DND-41 (cell line): ENCODE results near the gene KCNT1.

Source experiments
- ATAC-seq: fragments of 200-7000 bp; cut with Tn5 transposase; 3 replicates; pipeline ENCODE4 v1.9.1; 2021; ENCODE audit warnings: low read depth; ENCODE audit not compliant: insufficient read depth
- DNase-seq: peaks from one replicate; pipeline ENCODE4 v3.0.0-alpha.2; 2020
- H2AFZ ChIP-seq: 2 replicates; pipeline ENCODE4 v1.6.0; 2012; ENCODE audit warnings: low read depth, low read length
- H3K27ac ChIP-seq: 2 replicates; pipeline ENCODE4 v1.5.1; 2012; ENCODE audit warnings: low read length, inconsistent platforms
- H3K27me3 ChIP-seq: fragments of 200-600 bp; sonication (generic); 2 replicates; pipeline ENCODE4 v1.6.0; 2012; ENCODE audit warnings: low read length, mild to moderate bottlenecking, inconsistent platforms; ENCODE audit not compliant: insufficient read depth, poor library complexity
- H3K36me3 ChIP-seq: 2 replicates; pipeline ENCODE4 v1.5.1; 2012; ENCODE audit warnings: low read length, inconsistent platforms; ENCODE audit not compliant: insufficient read depth
- H3K4me1 ChIP-seq: 2 replicates; pipeline ENCODE4 v1.5.1; 2012; ENCODE audit warnings: mild to moderate bottlenecking, low read length; ENCODE audit not compliant: insufficient read depth
- H3K4me2 ChIP-seq: 2 replicates; pipeline ENCODE4 v1.6.0; 2012; ENCODE audit warnings: mild to moderate bottlenecking, moderate library complexity, low read length, inconsistent platforms; ENCODE audit not compliant: insufficient read depth
- H3K4me3 ChIP-seq, 2 experiments: fragments of 200-600 bp in 1 of 2; shearing (Covaris generic) in 1 of 2; 2 replicates each; pipeline ENCODE4 v1.5.1; 2012 to 2016; ENCODE audit warnings: inconsistent platforms in 2 of 2, low read length in 2 of 2, mild to moderate bottlenecking in 2 of 2, low read depth in 1 of 2, moderate library complexity in 1 of 2
- H3K79me2 ChIP-seq: 2 replicates; pipeline ENCODE4 v1.6.0; 2012; ENCODE audit warnings: low read length, inconsistent platforms; ENCODE audit not compliant: insufficient read depth
- H3K9ac ChIP-seq: 2 replicates; pipeline ENCODE4 v1.6.0; 2012; ENCODE audit warnings: low read depth, mild to moderate bottlenecking, inconsistent platforms, low read length, moderate library complexity
- H3K9me3 ChIP-seq: 2 replicates; pipeline ENCODE4 v1.5.1; 2012; ENCODE audit warnings: low read length, moderate library complexity, mild to moderate bottlenecking, inconsistent platforms; ENCODE audit not compliant: insufficient read depth, severe bottlenecking
- H4K20me1 ChIP-seq: 2 replicates; pipeline ENCODE4 v1.6.0; 2012; ENCODE audit warnings: low read length; ENCODE audit not compliant: insufficient read depth
- EZH2 ChIP-seq: IDR thresholded peaks from 3 replicates; pipeline ENCODE4 v1.6.1; 2012; ENCODE audit warnings: borderline replicate concordance, low read depth, mild to moderate bottlenecking, moderate library complexity, low read length, inconsistent platforms; ENCODE audit not compliant: severe bottlenecking
- TF ChIP-seq, protein P1 (sequence below): IDR thresholded peaks from 2 replicates; pipeline ENCODE4 v1.5.1; 2012; ENCODE audit warnings: borderline replicate concordance, low read length, moderate library complexity, mild to moderate bottlenecking; ENCODE audit not compliant: poor library complexity, severe bottlenecking; ENCODE audit errors: extremely low read depth

The KCNT1 gene

GRCh38 chr9:135751501-135751900 is 49.5 kb downstream of the KCNT1 start:
- Histone ChIP-seq H4K20me1 (no peaks in the 10 kb centered on the region), H3K4me1 (no peaks in the 10 kb centered on the region), H2AFZ (no peak overlapping the region), H3K4me2 (no peak overlapping the region), H3K36me3 (no peaks in the 10 kb centered on the region), H3K9ac (no peak overlapping the region), H3K79me2 (no peaks in the 10 kb centered on the region), H3K9me3 (no peaks in the 10 kb centered on the region), H3K27ac (no peak overlapping the region), H3K4me3 (no peak overlapping the region), H3K27me3 (no peaks in the 10 kb centered on the region)
- TF ChIP-seq, protein P1, sequence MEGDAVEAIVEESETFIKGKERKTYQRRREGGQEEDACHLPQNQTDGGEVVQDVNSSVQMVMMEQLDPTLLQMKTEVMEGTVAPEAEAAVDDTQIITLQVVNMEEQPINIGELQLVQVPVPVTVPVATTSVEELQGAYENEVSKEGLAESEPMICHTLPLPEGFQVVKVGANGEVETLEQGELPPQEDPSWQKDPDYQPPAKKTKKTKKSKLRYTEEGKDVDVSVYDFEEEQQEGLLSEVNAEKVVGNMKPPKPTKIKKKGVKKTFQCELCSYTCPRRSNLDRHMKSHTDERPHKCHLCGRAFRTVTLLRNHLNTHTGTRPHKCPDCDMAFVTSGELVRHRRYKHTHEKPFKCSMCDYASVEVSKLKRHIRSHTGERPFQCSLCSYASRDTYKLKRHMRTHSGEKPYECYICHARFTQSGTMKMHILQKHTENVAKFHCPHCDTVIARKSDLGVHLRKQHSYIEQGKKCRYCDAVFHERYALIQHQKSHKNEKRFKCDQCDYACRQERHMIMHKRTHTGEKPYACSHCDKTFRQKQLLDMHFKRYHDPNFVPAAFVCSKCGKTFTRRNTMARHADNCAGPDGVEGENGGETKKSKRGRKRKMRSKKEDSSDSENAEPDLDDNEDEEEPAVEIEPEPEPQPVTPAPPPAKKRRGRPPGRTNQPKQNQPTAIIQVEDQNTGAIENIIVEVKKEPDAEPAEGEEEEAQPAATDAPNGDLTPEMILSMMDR: no peak
- no peak for TF ChIP-seq EZH2
- DNase-seq (no peak), ATAC-seq (no peak)

DNA sequence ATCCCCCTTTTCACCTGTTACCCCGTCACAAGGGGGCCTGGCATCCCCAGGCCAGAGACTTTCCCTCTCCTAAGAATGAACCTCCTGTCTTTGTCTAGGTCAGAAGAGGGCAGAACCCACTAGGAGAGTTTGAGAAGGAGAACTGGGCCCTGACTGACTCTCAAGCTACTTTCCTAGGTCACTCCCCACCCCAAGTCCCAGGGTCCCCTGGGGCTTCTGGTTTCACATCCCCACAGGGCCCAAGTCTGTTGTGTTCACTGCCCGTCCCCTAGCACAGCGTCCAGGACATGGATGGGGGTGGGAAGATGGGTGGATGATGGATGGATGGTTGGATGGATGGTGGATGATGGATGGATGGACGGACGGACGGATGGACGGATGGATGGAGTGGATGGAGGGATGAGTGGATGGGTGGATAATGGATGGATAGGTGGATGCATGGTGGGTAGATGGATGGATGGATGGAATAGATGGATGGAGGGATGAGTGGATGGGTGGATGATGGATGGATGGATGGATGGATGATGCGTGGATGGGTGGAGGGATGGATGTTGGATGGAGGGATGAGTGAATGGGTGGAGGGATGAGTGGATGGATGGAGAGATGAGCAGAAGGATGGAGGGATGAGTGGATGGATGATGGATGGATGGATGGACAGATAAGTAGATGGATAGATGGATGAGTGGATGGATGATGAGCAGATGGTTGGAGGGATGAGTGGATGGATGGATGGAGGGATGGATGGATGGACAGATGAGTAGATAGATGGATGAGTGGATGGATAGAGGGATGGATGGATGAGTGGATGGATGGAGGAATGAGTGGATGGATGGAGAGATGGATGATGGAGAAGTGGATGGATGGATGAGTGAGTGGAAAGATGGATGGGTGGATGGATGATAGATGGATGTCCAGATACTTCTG is 50.6 kb downstream of the KCNT1 start:
- H3K27me3 ChIP-seq: no peaks in the 10 kb centered on the region

GRCh38 chr9:135753391-135754105 is 51.6 kb downstream of the KCNT1 start:
- H3K4me1 ChIP-seq: no peaks in the 10 kb centered on the region
- H3K9ac ChIP-seq: no peak overlapping the region
- TF ChIP-seq, protein P1: no peak
- TF ChIP-seq EZH2: no peak
- no peaks in the 10 kb centered on the region for H3K27me3 ChIP-seq
- H3K4me2 ChIP-seq: no peak overlapping the region
- H2AFZ ChIP-seq: no peak overlapping the region
- no peaks in the 10 kb centered on the region for H3K36me3 ChIP-seq
- DNase-seq (no peak), ATAC-seq (no peak)
- no peaks in the 10 kb centered on the region for H3K79me2 ChIP-seq
- H4K20me1 ChIP-seq: no peaks in the 10 kb centered on the region
- H3K27ac ChIP-seq: no peak overlapping the region
- no peaks in the 10 kb centered on the region for H3K9me3 ChIP-seq
- no peak overlapping the region for H3K4me3 ChIP-seq

More for the DNA sequence above, 50.6 kb downstream of the KCNT1 start:
- Histone ChIP-seq H2AFZ (no peak overlapping the region), H3K4me2 (no peak overlapping the region), H3K36me3 (no peaks in the 10 kb centered on the region), H3K4me1 (no peaks in the 10 kb centered on the region), H3K27ac (no peak overlapping the region), H4K20me1 (no peaks in the 10 kb centered on the region), H3K9ac (no peak overlapping the region), H3K4me3 (no peak overlapping the region), H3K79me2 (no peaks in the 10 kb centered on the region), H3K9me3 (no peaks in the 10 kb centered on the region)
- DNase-seq (no peak), ATAC-seq (no peak)
- TF ChIP-seq, protein P1: no peak
- no peak for TF ChIP-seq EZH2
